ENCODE measurements around the gene SLC6A9.

DNA sequence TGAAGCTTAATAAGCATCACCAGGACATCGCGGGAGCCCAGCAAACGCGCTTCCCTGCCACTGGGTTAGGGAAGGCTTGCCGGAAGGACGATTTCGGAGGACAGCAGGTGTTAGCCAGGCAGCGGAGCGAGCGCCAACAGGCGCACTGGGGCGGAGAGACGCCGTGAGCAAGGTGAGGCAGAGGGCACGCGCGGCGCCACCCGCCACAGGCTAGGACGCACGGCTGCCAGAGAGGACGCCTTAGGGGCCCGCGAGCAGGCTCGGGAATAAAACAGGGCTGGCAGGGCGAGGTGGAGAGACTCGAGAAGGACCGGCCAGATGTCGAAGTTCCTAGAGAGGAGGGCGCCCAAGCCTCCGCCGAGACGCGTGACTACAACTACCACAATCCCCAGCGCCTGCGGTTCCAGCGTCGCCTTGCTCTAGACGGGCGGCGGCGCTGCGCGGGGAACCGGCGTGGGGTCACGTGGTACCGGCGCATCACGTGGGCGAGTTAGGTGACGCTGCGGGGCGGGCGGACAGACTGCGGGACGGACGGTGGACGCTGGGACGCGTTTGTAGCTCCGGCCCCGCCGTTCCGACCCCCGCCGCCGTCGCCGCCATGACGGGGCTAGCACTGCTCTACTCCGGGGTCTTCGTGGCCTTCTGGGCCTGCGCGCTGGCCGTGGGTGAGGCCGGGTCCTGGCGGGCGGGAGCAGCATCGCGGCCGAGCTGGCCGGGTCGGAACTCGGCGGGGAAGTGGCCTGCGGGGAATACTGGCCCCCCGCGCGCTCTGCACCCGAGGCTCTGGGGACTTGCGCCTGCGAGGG is 56.6 kb downstream of the SLC6A9 start, which contains the start of gene ATP6V0B:
- TF ChIP-seq EZH2 (IDR thresholded peaks at IDR 0.05; ENCODE audit: borderline replicate concordance) (no peak), EZH2phosphoT487 (IDR thresholded peaks at IDR 0.05; ENCODE audit: low read depth, severe bottlenecking, unreplicated experiment) (no peak)
- TF ChIP-seq, protein P1, sequence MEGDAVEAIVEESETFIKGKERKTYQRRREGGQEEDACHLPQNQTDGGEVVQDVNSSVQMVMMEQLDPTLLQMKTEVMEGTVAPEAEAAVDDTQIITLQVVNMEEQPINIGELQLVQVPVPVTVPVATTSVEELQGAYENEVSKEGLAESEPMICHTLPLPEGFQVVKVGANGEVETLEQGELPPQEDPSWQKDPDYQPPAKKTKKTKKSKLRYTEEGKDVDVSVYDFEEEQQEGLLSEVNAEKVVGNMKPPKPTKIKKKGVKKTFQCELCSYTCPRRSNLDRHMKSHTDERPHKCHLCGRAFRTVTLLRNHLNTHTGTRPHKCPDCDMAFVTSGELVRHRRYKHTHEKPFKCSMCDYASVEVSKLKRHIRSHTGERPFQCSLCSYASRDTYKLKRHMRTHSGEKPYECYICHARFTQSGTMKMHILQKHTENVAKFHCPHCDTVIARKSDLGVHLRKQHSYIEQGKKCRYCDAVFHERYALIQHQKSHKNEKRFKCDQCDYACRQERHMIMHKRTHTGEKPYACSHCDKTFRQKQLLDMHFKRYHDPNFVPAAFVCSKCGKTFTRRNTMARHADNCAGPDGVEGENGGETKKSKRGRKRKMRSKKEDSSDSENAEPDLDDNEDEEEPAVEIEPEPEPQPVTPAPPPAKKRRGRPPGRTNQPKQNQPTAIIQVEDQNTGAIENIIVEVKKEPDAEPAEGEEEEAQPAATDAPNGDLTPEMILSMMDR (IDR thresholded peaks at IDR 0.05; ENCODE audit: poor library complexity), result peak; percentile 1

All from hepatocyte (in vitro differentiated cells).